IPS DF 19.7 (cell line): ENCODE measurements around the gene RGS17.
"Not testable (repeated sequence)": the region's sequence is repeated elsewhere in the genome, so short reads cannot be mapped to it uniquely, and the experiment has no call there.

Experiments
- DNase-seq: peaks from one replicate; pipeline ENCODE4 v3.0.0-alpha.2; 2013; ENCODE audit warnings: low read depth, low spot score

Gene RGS17

GRCh38 chr6:153125032-153125431 lies 6.0 kb downstream of the RGS17 start:
- DNase-seq, result no peak

- no peak for DNase-seq
Observed at GRCh38 chr6:153123801-153124200, 7.3 kb downstream of the RGS17 start.

GRCh38 chr6:153121311-153121710 lies 9.8 kb downstream of the RGS17 start:
- DNase-seq, result no peak

- no peak for DNase-seq
Observed at GRCh38 chr6:153117986-153118879, 12.8 kb downstream of the RGS17 start.

GRCh38 chr6:153111082-153111481 lies 20.0 kb downstream of the RGS17 start:
- DNase-seq, result not testable (repeated sequence)

- not testable (repeated sequence) for DNase-seq
Observed at GRCh38 chr6:153110612-153111011, 20.5 kb downstream of the RGS17 start.

GRCh38 chr6:153108315-153108714 lies 22.8 kb downstream of the RGS17 start:
- no peak for DNase-seq

- no peak for DNase-seq
Observed at GRCh38 chr6:153106021-153106420, 25.1 kb downstream of the RGS17 start.

GRCh38 chr6:153104220-153104619 lies 26.9 kb downstream of the RGS17 start:
- no peak for DNase-seq

- DNase-seq, result no peak
Observed at GRCh38 chr6:153103319-153103655, 27.8 kb downstream of the RGS17 start.

- DNase-seq, result no peak
Observed at GRCh38 chr6:153102605-153103318, 28.3 kb downstream of the RGS17 start.

GRCh38 chr6:153101461-153101860 lies 29.6 kb downstream of the RGS17 start:
- no peak for DNase-seq

- no peak for DNase-seq
Observed at GRCh38 chr6:153099636-153100035, 31.4 kb downstream of the RGS17 start.

- DNase-seq, result no peak
Observed at GRCh38 chr6:153096792-153097191, 34.3 kb downstream of the RGS17 start.

- DNase-seq, result no peak
Observed at GRCh38 chr6:153096031-153096430, 35.1 kb downstream of the RGS17 start.

- DNase-seq, result no peak
Observed at GRCh38 chr6:153092082-153093013, 38.7 kb downstream of the RGS17 start.

- DNase-seq, result no peak
Observed at GRCh38 chr6:153090241-153090930, 40.7 kb downstream of the RGS17 start.

- no peak for DNase-seq
Observed at GRCh38 chr6:153088796-153089195, 42.3 kb downstream of the RGS17 start.

GRCh38 chr6:153087436-153087835 lies 43.6 kb downstream of the RGS17 start:
- DNase-seq, result no peak

GRCh38 chr6:153086225-153086990 lies 44.7 kb downstream of the RGS17 start:
- no peak for DNase-seq

- DNase-seq, result no peak
Observed at GRCh38 chr6:153085239-153085638, 45.8 kb downstream of the RGS17 start.
